ENCODE results near the gene NAMPT.
"Not testable (repeated sequence)": the region's sequence is repeated elsewhere in the genome, so short reads cannot be mapped to it uniquely, and the experiment has no call there.

Gene NAMPT

DNA sequence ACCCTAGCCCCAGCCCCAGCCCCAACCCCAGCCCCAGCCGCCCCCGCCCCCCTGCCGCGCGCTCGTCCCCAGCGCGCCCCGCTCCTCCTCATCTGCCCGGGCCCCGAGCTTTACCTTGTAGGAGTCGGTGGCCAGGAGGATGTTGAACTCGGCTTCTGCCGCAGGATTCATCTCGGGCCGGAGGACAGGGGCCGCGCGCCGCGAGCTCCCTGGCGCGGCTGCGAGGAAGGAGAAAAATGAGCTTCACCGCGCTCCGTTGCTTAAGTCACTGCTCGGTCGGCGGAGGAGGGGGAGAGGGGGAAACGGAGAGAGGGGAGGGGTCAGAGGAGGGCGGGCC lies at the start of gene NAMPT:
TSS of gene NAMPT (minus strand) at position 270 of the 337 bp plus-strand sequence. CDS start at position 171, 99 bp downstream.
- Histone ChIP-seq H3K27me3 (ENCODE audit: control insufficient read depth in 2 of 2, insufficient read depth in 2 of 2, low read length in 2 of 2) (no peaks in the 10 kb centered on the region), H3K9ac (ENCODE audit: low read depth in 1 of 2, low read length in 2 of 2) (peak within 1 kb of the TSS; percentile 98 to 99), H3K27ac (ENCODE audit: low read depth in 2 of 2, low read length in 2 of 2) (peak within 1 kb of the TSS; percentile 98 to 99), H3K9me3 (ENCODE audit: control insufficient read depth in 2 of 2, low read length in 2 of 2) (no peaks in the 10 kb centered on the region), H3K36me3 (ENCODE audit: control insufficient read depth in 2 of 2, insufficient read depth in 2 of 2, low read length in 2 of 2) (no peaks in the 10 kb centered on the region), H3K4me1 (ENCODE audit: control insufficient read depth in 2 of 2, insufficient read depth in 2 of 2, low read length in 2 of 2) (peaks cover 9 to 36% of the 10 kb centered on the region in 2 donors), H3K4me3 (ENCODE audit: low read length in 2 of 2) (peak within 1 kb of the TSS; percentile 97)

- Histone ChIP-seq H3K9ac (ENCODE audit: low read depth in 1 of 2, low read length in 2 of 2) (no peak overlapping the region), H3K9me3 (ENCODE audit: control insufficient read depth in 2 of 2, low read length in 2 of 2) (no peaks in the 10 kb centered on the region), H3K27me3 (ENCODE audit: control insufficient read depth in 2 of 2, insufficient read depth in 2 of 2, low read length in 2 of 2) (no peaks in the 10 kb centered on the region), H3K27ac (ENCODE audit: low read depth in 2 of 2, low read length in 2 of 2) (no peak overlapping the region), H3K4me3 (ENCODE audit: low read length in 2 of 2) (no peak overlapping the region), H3K36me3 (ENCODE audit: control insufficient read depth in 2 of 2, insufficient read depth in 2 of 2, low read length in 2 of 2) (no peaks in the 10 kb centered on the region), H3K4me1 (ENCODE audit: control insufficient read depth in 2 of 2, insufficient read depth in 2 of 2, low read length in 2 of 2) (no peaks in the 10 kb centered on the region)
Measured at GRCh38 chr7:106332201-106332600, 47.4 kb upstream of the NAMPT start.

GRCh38 chr7:106331441-106332175 lies 46.8 kb upstream of the NAMPT start:
- Histone ChIP-seq H3K9me3 (ENCODE audit: control insufficient read depth in 2 of 2, low read length in 2 of 2) (no peaks in the 10 kb centered on the region), H3K27ac (ENCODE audit: low read depth in 2 of 2, low read length in 2 of 2) (no peak overlapping the region), H3K27me3 (ENCODE audit: control insufficient read depth in 2 of 2, insufficient read depth in 2 of 2, low read length in 2 of 2) (no peaks in the 10 kb centered on the region), H3K4me1 (ENCODE audit: control insufficient read depth in 2 of 2, insufficient read depth in 2 of 2, low read length in 2 of 2) (no peaks in the 10 kb centered on the region), H3K4me3 (ENCODE audit: low read length in 2 of 2) (no peak overlapping the region), H3K36me3 (ENCODE audit: control insufficient read depth in 2 of 2, insufficient read depth in 2 of 2, low read length in 2 of 2) (no peaks in the 10 kb centered on the region), H3K9ac (ENCODE audit: low read depth in 1 of 2, low read length in 2 of 2) (no peak overlapping the region)

- no peak overlapping the region for H3K9ac ChIP-seq (ENCODE audit: low read depth in 1 of 2, low read length in 2 of 2)
- no peak overlapping the region for H3K4me3 ChIP-seq (ENCODE audit: low read length in 2 of 2)
- H3K27ac ChIP-seq (ENCODE audit: low read depth in 2 of 2, low read length in 2 of 2) = no peak overlapping the region
- no peaks in the 10 kb centered on the region for H3K4me1 ChIP-seq (ENCODE audit: control insufficient read depth in 2 of 2, insufficient read depth in 2 of 2, low read length in 2 of 2)
- no peaks in the 10 kb centered on the region for H3K36me3 ChIP-seq (ENCODE audit: control insufficient read depth in 2 of 2, insufficient read depth in 2 of 2, low read length in 2 of 2)
- no peaks in the 10 kb centered on the region for H3K9me3 ChIP-seq (ENCODE audit: control insufficient read depth in 2 of 2, low read length in 2 of 2)
- no peaks in the 10 kb centered on the region for H3K27me3 ChIP-seq (ENCODE audit: control insufficient read depth in 2 of 2, insufficient read depth in 2 of 2, low read length in 2 of 2)
Measured at GRCh38 chr7:106329971-106330733, 45.4 kb upstream of the NAMPT start.

DNA sequence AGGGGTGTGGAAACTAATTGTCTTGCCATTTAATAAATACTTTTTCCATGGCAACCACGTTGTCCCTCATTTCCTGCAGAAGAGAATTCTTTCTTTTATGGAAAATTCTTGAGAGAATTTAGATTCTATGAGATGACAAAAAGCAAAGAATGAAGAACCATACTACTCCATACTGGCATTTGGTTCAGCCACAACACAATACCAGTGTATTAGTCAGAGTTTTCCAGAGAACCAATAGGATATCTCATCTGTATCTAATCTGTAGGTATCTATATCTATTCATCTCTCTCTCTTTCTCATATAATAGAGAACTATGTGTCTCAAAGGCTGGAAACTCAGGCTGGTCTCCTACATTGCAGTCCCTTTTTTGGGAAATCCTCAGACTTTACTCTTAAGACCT lies 44.6 kb upstream of the NAMPT start:
- H3K9me3 ChIP-seq (ENCODE audit: control insufficient read depth in 2 of 2, low read length in 2 of 2) = no peaks in the 10 kb centered on the region
- H3K27ac ChIP-seq (ENCODE audit: low read depth in 2 of 2, low read length in 2 of 2) = no peak overlapping the region
- no peak overlapping the region for H3K9ac ChIP-seq (ENCODE audit: low read depth in 1 of 2, low read length in 2 of 2)
- no peaks in the 10 kb centered on the region for H3K4me1 ChIP-seq (ENCODE audit: control insufficient read depth in 2 of 2, insufficient read depth in 2 of 2, low read length in 2 of 2)
- no peaks in the 10 kb centered on the region for H3K27me3 ChIP-seq (ENCODE audit: control insufficient read depth in 2 of 2, insufficient read depth in 2 of 2, low read length in 2 of 2)
- no peaks in the 10 kb centered on the region for H3K36me3 ChIP-seq (ENCODE audit: control insufficient read depth in 2 of 2, insufficient read depth in 2 of 2, low read length in 2 of 2)
- H3K4me3 ChIP-seq (ENCODE audit: low read length in 2 of 2) = no peak overlapping the region

DNA sequence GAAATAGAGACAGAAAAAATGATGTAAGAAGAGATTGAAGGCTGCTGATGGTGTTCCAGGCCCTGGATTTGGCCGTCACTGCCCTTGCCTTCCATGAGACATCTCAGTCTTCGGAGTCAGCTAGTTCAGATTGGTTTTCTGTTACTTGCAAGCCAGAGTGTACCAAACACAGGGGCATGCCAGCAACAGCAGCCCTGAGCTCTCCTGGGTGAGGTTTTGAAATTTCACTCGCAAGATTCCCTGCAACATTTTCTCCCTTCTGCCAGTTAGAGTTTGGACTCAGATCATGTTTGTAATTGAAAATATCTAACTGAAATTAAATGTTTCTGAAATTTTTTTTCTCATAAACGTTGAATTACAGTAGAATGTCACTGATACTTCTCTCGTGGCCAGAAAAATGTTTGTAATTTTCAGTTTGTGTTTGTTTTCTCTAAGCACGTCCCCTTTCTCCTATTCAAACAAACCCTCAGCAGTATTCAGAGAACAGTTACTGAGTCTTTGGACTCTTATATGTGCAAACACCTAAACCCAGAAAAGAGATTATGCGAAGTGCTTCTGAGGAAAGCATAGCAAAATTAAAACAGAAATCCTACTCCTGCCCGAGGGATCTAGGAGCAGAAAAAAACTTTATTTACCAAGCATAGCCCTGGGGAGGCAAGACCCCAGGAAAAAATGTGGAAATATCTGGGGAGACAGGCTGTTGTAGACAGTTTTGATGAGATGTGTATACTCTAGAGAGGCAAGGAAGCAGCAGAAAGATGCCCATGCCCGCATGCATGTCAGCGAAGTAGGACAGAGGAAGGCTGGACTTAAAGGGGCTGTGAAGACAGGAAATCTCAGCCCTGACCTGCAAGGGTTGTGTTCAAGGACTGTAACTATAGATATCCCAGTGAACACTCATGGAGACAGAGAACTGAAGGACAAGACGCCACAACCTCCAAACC lies 43.0 kb upstream of the NAMPT start:
- Histone ChIP-seq H3K36me3 (ENCODE audit: control insufficient read depth in 2 of 2, insufficient read depth in 2 of 2, low read length in 2 of 2) (no peaks in the 10 kb centered on the region), H3K27me3 (ENCODE audit: control insufficient read depth in 2 of 2, insufficient read depth in 2 of 2, low read length in 2 of 2) (no peaks in the 10 kb centered on the region), H3K27ac (ENCODE audit: low read depth in 2 of 2, low read length in 2 of 2) (no peak overlapping the region), H3K9me3 (ENCODE audit: control insufficient read depth in 2 of 2, low read length in 2 of 2) (no peaks in the 10 kb centered on the region), H3K4me3 (ENCODE audit: low read length in 2 of 2) (no peak overlapping the region), H3K4me1 (ENCODE audit: control insufficient read depth in 2 of 2, insufficient read depth in 2 of 2, low read length in 2 of 2) (no peaks in the 10 kb centered on the region), H3K9ac (ENCODE audit: low read depth in 1 of 2, low read length in 2 of 2) (no peak overlapping the region)

GRCh38 chr7:106326594-106327537 lies 42.1 kb upstream of the NAMPT start:
- Histone ChIP-seq H3K9me3 (ENCODE audit: control insufficient read depth in 2 of 2, low read length in 2 of 2) (no peaks in the 10 kb centered on the region), H3K27me3 (ENCODE audit: control insufficient read depth in 2 of 2, insufficient read depth in 2 of 2, low read length in 2 of 2) (no peaks in the 10 kb centered on the region), H3K36me3 (ENCODE audit: control insufficient read depth in 2 of 2, insufficient read depth in 2 of 2, low read length in 2 of 2) (no peaks in the 10 kb centered on the region), H3K9ac (ENCODE audit: low read depth in 1 of 2, low read length in 2 of 2) (no peak overlapping the region), H3K4me3 (ENCODE audit: low read length in 2 of 2) (no peak overlapping the region), H3K4me1 (ENCODE audit: control insufficient read depth in 2 of 2, insufficient read depth in 2 of 2, low read length in 2 of 2) (no peaks in the 10 kb centered on the region), H3K27ac (ENCODE audit: low read depth in 2 of 2, low read length in 2 of 2) (no peak overlapping the region)

DNA sequence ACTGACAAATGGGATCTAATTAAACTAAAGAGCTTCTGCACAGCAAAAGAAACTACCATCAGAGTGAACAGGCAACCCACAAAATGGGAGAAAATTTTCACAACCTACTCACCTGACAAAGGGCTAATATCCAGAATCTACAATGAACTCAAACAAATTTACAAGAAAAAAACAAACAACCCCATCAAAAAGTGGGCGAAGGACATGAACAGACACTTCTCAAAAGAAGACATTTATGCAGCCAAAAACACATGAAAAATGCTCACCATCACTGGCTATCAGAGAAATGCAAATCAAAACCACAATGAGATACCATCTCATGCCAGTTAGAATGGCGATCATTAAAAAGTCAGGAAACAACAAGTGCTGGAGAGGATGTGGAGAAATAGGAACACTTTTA lies 39.7 kb upstream of the NAMPT start:
- H3K27me3 ChIP-seq (ENCODE audit: control insufficient read depth in 2 of 2, insufficient read depth in 2 of 2, low read length in 2 of 2); H3K36me3 ChIP-seq (ENCODE audit: control insufficient read depth in 2 of 2, insufficient read depth in 2 of 2, low read length in 2 of 2); H3K9me3 ChIP-seq (ENCODE audit: control insufficient read depth in 2 of 2, low read length in 2 of 2); H3K9ac ChIP-seq (ENCODE audit: low read depth in 1 of 2, low read length in 2 of 2); H3K27ac ChIP-seq (ENCODE audit: low read depth in 2 of 2, low read length in 2 of 2); H3K4me3 ChIP-seq (ENCODE audit: low read length in 2 of 2); H3K4me1 ChIP-seq (ENCODE audit: control insufficient read depth in 2 of 2, insufficient read depth in 2 of 2, low read length in 2 of 2): not testable (repeated sequence)

- not testable (repeated sequence) for H3K9me3 ChIP-seq (ENCODE audit: control insufficient read depth in 2 of 2, low read length in 2 of 2); H3K4me3 ChIP-seq (ENCODE audit: low read length in 2 of 2); H3K27me3 ChIP-seq (ENCODE audit: control insufficient read depth in 2 of 2, insufficient read depth in 2 of 2, low read length in 2 of 2)
Measured at GRCh38 chr7:106320254-106320770, 35.5 kb upstream of the NAMPT start.

More at GRCh38 chr7:106320254-106320770, 35.5 kb upstream of the NAMPT start:
- not testable (repeated sequence) for H3K9ac ChIP-seq (ENCODE audit: low read depth in 1 of 2, low read length in 2 of 2); H3K36me3 ChIP-seq (ENCODE audit: control insufficient read depth in 2 of 2, insufficient read depth in 2 of 2, low read length in 2 of 2); H3K27ac ChIP-seq (ENCODE audit: low read depth in 2 of 2, low read length in 2 of 2); H3K4me1 ChIP-seq (ENCODE audit: control insufficient read depth in 2 of 2, insufficient read depth in 2 of 2, low read length in 2 of 2)
